WTC11 (cell line): ENCODE results near the gene TRMT44.

Source experiments
- ATF2 ChIP-seq: sonication (generic); formaldehyde crosslinking; IDR thresholded peaks from 2 replicates; pipeline ENCODE4 v1.8.1; 2022; ENCODE audit warnings: low read depth, missing genetic modification reagents, borderline replicate concordance
- CREB1 ChIP-seq: sonication (generic); formaldehyde crosslinking; IDR thresholded peaks from 2 replicates; pipeline ENCODE4 v1.8.0; 2023; ENCODE audit warnings: mild to moderate bottlenecking, missing genetic modification reagents
- CREM ChIP-seq: sonication (generic); formaldehyde crosslinking; IDR thresholded peaks from 2 replicates; pipeline ENCODE4 v1.8.1; 2022; ENCODE audit warnings: mild to moderate bottlenecking, missing genetic modification reagents, moderate library complexity
- CTCF ChIP-seq: fragments of 200-600 bp; IDR thresholded peaks from 2 replicates; pipeline ENCODE4 v1.8.0; 2022; ENCODE audit warnings: antibody characterized with exemption
- NFYB ChIP-seq: sonication (generic); formaldehyde crosslinking; conservative IDR thresholded peaks from 2 replicates; pipeline ENCODE4 v1.8.0; 2022; ENCODE audit warnings: low read depth, missing genetic modification reagents
- NR2C2 ChIP-seq: sonication (generic); formaldehyde crosslinking; IDR thresholded peaks from 2 replicates; pipeline ENCODE4 v1.8.0; 2022; ENCODE audit warnings: mild to moderate bottlenecking, missing genetic modification reagents
- USF2 ChIP-seq: sonication (generic); formaldehyde crosslinking; IDR thresholded peaks from 2 replicates; pipeline ENCODE4 v1.8.1; 2023; ENCODE audit warnings: mild to moderate bottlenecking, missing genetic modification reagents, moderate library complexity
- ZMAT4 ChIP-seq: fragments of 250-450 bp; sonication (Bioruptor Pico); IDR thresholded peaks from 2 replicates; pipeline ENCODE4 v1.9.0; 2021; ENCODE audit warnings: mild to moderate bottlenecking
- ZNF317 ChIP-seq: sonication (generic); formaldehyde crosslinking; IDR thresholded peaks from 2 replicates; pipeline ENCODE4 v1.8.1; 2023; ENCODE audit warnings: low read depth, mild to moderate bottlenecking, moderate library complexity, missing genetic modification reagents, borderline replicate concordance
- TF ChIP-seq, protein P1 (sequence below): sonication (generic); formaldehyde crosslinking; IDR thresholded peaks from 2 replicates; pipeline ENCODE4 v1.8.0; 2023; ENCODE audit warnings: mild to moderate bottlenecking, missing genetic modification reagents
- TF ChIP-seq, protein P2 (sequence below): sonication (generic); formaldehyde crosslinking; conservative IDR thresholded peaks from 2 replicates; pipeline ENCODE4 v1.8.1; 2023; ENCODE audit warnings: mild to moderate bottlenecking, low read depth, missing genetic modification reagents, moderate library complexity

- TF ChIP-seq CTCF (no peak), NFYB (no peak), CREB1 (CRISPR knock-in tag) (no peak), USF2 (CRISPR knock-in tag) (no peak), NR2C2 (CRISPR knock-in tag) (no peak), CREM (no peak), ZNF317 (CRISPR knock-in tag) (no peak), ZMAT4 (CRISPR knock-in tag) (no peak), ATF2 (CRISPR knock-in tag) (no peak)
- TF ChIP-seq, protein P1, sequence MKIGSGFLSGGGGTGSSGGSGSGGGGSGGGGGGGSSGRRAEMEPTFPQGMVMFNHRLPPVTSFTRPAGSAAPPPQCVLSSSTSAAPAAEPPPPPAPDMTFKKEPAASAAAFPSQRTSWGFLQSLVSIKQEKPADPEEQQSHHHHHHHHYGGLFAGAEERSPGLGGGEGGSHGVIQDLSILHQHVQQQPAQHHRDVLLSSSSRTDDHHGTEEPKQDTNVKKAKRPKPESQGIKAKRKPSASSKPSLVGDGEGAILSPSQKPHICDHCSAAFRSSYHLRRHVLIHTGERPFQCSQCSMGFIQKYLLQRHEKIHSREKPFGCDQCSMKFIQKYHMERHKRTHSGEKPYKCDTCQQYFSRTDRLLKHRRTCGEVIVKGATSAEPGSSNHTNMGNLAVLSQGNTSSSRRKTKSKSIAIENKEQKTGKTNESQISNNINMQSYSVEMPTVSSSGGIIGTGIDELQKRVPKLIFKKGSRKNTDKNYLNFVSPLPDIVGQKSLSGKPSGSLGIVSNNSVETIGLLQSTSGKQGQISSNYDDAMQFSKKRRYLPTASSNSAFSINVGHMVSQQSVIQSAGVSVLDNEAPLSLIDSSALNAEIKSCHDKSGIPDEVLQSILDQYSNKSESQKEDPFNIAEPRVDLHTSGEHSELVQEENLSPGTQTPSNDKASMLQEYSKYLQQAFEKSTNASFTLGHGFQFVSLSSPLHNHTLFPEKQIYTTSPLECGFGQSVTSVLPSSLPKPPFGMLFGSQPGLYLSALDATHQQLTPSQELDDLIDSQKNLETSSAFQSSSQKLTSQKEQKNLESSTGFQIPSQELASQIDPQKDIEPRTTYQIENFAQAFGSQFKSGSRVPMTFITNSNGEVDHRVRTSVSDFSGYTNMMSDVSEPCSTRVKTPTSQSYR (CRISPR knock-in tag), result no peak
- TF ChIP-seq, protein P2, sequence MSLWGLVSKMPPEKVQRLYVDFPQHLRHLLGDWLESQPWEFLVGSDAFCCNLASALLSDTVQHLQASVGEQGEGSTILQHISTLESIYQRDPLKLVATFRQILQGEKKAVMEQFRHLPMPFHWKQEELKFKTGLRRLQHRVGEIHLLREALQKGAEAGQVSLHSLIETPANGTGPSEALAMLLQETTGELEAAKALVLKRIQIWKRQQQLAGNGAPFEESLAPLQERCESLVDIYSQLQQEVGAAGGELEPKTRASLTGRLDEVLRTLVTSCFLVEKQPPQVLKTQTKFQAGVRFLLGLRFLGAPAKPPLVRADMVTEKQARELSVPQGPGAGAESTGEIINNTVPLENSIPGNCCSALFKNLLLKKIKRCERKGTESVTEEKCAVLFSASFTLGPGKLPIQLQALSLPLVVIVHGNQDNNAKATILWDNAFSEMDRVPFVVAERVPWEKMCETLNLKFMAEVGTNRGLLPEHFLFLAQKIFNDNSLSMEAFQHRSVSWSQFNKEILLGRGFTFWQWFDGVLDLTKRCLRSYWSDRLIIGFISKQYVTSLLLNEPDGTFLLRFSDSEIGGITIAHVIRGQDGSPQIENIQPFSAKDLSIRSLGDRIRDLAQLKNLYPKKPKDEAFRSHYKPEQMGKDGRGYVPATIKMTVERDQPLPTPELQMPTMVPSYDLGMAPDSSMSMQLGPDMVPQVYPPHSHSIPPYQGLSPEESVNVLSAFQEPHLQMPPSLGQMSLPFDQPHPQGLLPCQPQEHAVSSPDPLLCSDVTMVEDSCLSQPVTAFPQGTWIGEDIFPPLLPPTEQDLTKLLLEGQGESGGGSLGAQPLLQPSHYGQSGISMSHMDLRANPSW (CRISPR knock-in tag), result no peak
Measured at GRCh38 chr4:8470451-8471024, 30.0 kb downstream of the TRMT44 start.
